H1 (cell line): ENCODE data around the gene UBASH3B. TPM values are rescaled to one million over a fixed set of nuclear protein-coding genes. Genes with fewer than 3 reads are reported as not detected.

ENCODE experiments used
- NANOG ChIP-seq: IDR thresholded peaks from 2 replicates; pipeline ENCODE4 v1.6.1; 2011; ENCODE audit warnings: low read length, low read depth, mild to moderate bottlenecking, inconsistent platforms; ENCODE audit not compliant: insufficient read depth, poor library complexity, severe bottlenecking
- RFX5 ChIP-seq: IDR thresholded peaks from 2 replicates; pipeline ENCODE4 v1.6.1; 2011; ENCODE audit warnings: low read depth, low read length, improper control_type of control experiment, borderline replicate concordance
- SAP30 ChIP-seq: fragments of 300-600 bp; sonication (generic); IDR thresholded peaks from 2 replicates; pipeline ENCODE4 v1.7.1; 2012; ENCODE audit warnings: low read length, moderate library complexity, mild to moderate bottlenecking, inconsistent platforms; ENCODE audit not compliant: insufficient read depth, insufficient replicate concordance
- TAF7 ChIP-seq: optimal IDR thresholded peaks from 2 replicates; pipeline ENCODE3; 2011; ENCODE audit warnings: low read depth, mild to moderate bottlenecking, inconsistent platforms, low read length, moderate library complexity, borderline replicate concordance
- polyA plus RNA-seq, 7 experiments: library from polyadenylated mRNA; depleted of rRNA in 3 of 7; stranded (reverse) in 5 of 7; unstranded in 2 of 7; fragments of >200 nt in 5 of 7; fragments of 200-250 nt in 2 of 7; gene quantifications; 1 replicate in 5 of 7; 2 replicates in 1 of 7; 4 replicates in 1 of 7; pipeline versions ENCODE4 v1.2.1 to v1.2.3, GENCODE V29; 2011 to 2013; ENCODE audit warnings: missing spikeins in 2 of 7, mixed read lengths in 2 of 7
- total RNA-seq: library from RNA; stranded (reverse); fragmentation: NEBNext Ultra II Directional; extraction: Animal tissue kit (Norgen Biotek cat#: 25700); gene quantifications from 2 replicates; pipeline ENCODE4 v1.2.1, GENCODE V29; 2021

Gene UBASH3B
- total and polyA plus RNA-seq, 2 of the 8 experiments (the other 6 are each of a cell fraction or from before 2014, with no cell fraction given) = 7.5 to 9.5 TPM

DNA sequence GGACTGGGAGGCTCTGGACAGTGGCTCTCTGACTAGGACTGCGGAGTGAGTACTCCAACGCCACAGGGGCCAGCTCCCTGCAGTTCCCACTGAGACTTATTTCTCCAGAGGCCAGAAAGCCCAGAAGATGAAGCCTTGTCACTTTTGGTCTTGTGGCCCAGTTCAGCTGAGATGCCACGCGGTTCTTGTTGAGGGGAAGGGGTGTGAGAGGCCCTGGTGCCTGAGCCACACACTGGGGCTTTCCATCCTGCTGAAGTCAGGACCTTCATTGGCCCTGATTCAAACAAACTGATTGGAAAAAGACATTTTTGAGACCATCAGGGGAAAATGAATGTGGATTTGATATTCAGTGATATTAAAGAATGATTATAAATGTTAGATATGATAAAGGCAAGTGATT is 73.6 kb downstream of the UBASH3B start (continued):
- TF ChIP-seq RFX5 (no peak), NANOG (no peak), SAP30 (no peak), TAF7 (no peak)
